HG03354 (cell line): ENCODE results near the gene KATNB1.

Experiments
- ATAC-seq: cut with Tn5 transposase; IDR thresholded peaks from one replicate; pipeline ENCODE4 v1.9.1; 2021; ENCODE audit warnings: mild to moderate bottlenecking; ENCODE audit not compliant: unreplicated experiment, poor library complexity, severe bottlenecking

KATNB1 gene, protein sequence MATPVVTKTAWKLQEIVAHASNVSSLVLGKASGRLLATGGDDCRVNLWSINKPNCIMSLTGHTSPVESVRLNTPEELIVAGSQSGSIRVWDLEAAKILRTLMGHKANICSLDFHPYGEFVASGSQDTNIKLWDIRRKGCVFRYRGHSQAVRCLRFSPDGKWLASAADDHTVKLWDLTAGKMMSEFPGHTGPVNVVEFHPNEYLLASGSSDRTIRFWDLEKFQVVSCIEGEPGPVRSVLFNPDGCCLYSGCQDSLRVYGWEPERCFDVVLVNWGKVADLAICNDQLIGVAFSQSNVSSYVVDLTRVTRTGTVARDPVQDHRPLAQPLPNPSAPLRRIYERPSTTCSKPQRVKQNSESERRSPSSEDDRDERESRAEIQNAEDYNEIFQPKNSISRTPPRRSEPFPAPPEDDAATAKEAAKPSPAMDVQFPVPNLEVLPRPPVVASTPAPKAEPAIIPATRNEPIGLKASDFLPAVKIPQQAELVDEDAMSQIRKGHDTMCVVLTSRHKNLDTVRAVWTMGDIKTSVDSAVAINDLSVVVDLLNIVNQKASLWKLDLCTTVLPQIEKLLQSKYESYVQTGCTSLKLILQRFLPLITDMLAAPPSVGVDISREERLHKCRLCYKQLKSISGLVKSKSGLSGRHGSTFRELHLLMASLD

DNA sequence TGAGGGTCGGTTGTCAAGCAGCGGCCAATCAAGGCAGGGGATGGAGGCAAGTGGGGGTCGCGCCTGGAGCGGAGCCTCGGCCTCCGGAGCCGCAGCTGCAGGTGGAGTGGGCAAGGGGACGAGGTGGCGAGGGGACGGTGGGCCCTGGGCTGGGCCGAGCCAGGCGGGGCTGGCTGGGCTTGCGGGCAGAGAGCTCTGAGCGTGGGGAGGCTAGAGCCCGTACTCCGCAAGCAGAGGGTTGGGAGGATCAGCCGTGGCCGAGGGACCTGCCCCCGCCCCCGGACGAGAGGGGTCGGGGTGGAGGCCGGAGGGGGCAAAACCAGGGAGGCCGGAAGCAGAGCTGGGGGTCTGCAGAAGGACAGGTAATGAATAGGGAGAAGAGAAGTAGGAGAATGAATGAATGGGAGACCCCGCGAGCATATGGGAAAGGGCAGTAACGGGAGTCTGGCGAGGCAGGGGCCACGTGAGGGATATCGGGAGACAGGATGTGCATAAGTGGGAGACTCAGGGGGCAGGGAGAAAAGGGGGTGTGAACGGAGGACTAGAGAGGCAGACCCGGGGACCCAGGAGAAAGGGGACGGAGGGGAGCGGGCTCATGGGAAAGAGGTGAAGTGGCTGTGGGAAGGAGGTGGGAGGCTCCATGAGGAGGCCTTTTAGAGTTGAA lies at the start of gene KATNB1:
Gene KATNB1, plus strand, starts transcription at position 16 of the 664 bp plus-strand sequence. CDS start 1,474 bp downstream, outside the sequence.
- ATAC-seq, result peak; percentile 26

DNA sequence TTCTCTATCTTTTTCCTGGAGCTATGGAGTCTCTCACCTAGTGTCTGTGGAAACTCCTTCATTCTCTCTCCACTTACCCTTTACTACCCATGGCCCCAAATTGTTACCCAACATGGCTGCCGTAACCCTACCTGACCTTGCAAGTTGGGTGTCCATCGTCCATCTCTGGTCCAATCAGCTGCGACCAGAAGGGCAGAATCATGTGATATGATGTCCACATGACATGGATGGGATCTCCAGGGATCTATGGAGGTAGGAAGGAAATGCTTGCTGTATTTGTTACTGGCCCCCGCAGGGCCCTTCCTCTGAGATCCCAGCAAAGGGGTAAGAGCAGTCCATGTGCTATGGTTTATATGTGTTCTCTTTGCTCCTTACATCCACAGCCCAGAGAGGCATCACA lies 49.0 kb upstream of the KATNB1 start:
- ATAC-seq, result no peak

- no peak for ATAC-seq
These were observed 48.1 kb upstream of the KATNB1 start for GRCh38 chr16:57687363-57687929.

DNA sequence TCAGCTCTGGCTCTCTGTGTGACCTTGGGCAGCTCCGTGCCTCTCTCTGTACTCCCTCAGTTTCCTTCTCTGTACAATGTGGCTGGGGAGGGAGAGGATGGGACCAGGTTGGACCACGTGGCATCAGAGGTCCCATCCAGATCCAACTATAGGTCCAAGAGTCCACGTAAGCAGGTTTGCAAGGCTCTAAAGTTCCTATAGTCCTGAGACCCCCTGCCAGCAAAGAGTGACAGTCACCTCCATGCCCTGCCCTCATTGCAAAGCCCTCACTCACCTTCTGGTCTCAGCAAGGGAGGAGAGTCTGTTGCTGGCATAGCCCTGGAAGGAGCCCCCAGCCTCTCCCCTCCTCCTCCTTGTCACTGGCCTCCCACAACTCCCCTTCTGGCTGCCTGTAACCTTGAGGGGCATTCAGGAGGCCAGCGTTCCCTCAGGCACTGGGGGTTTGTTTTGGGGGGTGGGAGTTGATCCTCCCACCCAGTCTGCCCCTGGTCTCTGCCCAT lies 47.0 kb upstream of the KATNB1 start:
- no peak for ATAC-seq

DNA sequence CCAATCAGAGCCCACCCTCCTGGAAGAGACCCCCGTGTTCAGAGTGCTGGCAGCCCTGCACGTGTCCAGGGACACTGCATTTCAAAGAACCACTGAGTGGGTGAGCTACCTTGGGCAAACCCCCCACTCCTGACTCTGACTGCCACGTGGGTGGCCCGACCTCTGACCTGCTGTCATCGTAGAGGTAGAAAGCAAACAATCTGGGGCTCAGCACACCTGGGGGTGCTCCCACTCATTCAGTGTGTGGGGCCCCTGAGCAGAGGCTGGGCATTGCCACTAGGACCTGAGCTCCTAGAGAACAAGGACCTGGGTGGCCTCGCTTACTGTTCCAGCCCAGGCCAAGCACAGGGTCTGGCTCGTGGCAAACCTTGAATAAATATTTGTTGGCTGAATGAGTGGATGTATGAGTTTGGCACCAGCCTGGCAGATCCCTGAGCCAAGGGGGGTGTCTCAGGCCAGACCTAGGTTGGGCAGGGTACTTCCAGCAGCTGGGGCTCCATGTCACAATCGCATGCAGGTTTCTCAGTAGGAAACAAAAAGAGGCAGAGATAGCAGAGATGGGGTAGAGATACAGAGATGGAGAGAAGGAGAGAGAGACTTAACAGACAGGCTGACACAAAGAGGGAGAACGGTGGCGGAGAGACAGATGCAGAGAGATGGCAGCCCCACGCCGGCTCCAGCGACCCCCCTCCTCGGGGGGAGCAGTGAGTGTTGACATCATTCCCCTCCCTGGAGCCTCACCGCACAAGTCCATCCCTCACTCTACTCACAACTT lies 46.4 kb upstream of the KATNB1 start:
- no peak for ATAC-seq

DNA sequence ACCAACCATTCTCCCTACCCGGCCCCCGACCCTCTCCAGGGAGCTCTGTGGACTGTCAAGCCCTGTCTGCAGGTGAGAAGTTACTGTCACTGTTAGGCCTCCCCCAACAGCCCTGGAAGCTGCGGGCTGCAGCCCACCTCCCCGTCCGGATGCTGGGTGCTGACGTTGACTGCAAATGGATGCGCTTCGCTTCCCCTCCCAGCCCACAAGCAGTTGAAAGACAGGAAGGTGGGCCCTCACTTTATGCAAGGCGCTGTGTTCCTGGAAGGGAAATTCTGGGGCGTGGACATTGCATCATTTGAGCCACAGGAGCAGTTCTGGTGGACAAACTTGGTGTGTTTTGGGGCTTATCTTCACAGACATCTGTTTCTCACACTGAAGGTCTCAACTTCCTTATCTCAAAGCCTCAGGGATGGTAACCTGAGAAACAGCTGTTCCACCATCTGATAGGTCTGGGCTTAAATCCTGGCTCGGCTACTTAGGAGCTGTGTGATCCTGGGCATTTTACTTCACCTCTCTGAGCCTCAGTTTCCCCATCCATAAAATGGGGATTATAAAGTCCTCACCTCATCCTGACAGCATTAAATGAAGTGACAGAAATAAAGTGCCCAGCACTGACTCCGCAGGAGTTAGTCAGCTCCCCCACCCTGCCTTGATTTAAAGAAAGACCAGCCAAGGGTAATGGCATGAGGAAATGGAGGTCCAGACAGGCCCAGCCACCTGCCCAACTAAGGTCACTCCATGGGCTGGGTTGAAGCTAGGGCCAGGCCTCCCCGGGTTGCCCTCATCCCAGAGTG lies 45.6 kb upstream of the KATNB1 start:
- ATAC-seq, result peak; percentile 72

DNA sequence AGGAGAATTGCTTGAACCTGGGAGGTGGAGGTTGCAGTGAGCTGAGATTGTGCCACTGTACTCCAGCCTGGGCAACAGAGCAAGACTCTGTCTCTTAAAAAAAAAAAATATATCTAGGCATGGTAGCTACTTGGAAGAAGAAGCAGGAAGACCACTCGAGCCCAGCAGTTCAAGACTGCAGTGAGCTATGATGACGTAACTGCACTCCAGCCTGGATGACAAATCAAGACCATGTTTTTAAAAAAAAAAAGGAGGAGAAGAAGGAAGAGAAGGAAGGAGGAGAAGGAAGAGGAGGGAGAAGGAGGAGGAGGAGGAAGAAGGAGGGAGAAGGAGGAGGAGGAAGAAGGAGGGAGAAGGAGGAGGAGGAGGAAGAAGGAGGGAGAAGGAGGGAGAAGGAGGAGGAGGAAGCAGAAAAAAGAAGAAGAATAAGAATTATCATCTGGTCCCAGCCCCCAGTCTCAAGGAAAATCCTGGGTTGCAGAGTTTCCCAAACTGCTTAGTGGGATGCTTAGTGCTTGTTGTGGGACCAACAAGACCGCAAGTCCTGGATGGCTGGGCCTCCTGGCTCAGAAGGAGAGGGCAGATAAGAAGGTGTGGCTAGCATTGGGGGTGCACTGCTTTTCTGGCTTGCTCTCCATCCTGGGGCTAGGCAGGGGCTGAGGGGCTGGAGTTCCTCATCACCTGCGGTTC lies 44.6 kb upstream of the KATNB1 start:
- no peak for ATAC-seq

- ATAC-seq, result no peak
These were observed 42.9 kb upstream of the KATNB1 start for GRCh38 chr16:57692636-57693035.

- no peak for ATAC-seq
These were observed 42.0 kb upstream of the KATNB1 start for GRCh38 chr16:57693550-57693949.

DNA sequence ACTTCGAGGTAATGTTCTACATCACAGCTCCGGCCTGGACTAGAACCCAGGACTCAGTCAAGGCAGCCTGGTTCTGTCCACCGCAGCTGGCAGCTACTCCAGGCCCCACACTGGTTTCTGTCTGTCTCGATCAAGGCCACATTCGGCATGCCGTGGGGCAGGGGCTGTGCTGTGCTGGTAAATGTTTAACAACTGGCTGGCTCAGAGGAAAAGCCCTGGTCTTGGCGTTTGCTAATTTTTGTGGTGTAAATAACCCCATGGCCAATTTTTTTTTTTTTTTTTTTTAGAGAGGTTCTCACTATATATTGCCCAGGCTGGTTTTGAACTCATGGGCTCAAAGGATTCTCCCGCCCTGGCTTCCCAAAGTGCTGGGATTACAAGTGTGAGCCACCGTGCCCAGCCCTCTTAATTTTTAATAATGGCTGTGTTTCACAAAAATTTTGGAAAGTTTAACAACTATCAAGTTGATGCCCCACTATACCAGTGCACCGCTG lies 41.3 kb upstream of the KATNB1 start:
- ATAC-seq, result no peak

- no peak for ATAC-seq
These were observed 40.6 kb upstream of the KATNB1 start, which contains the start of gene DRC7 for GRCh38 chr16:57694725-57695679. Gene DRC7 (plus strand): TSS chr16:57694806. CDS start chr16:57697950, 3,144 bp downstream.

GRCh38 chr16:57695680-57696069 lies 39.9 kb upstream of the KATNB1 start:
- ATAC-seq, result no peak

GRCh38 chr16:57696240-57696639 lies 39.3 kb upstream of the KATNB1 start:
- no peak for ATAC-seq

GRCh38 chr16:57697896-57698537 lies 37.6 kb upstream of the KATNB1 start:
- ATAC-seq, result no peak

DNA sequence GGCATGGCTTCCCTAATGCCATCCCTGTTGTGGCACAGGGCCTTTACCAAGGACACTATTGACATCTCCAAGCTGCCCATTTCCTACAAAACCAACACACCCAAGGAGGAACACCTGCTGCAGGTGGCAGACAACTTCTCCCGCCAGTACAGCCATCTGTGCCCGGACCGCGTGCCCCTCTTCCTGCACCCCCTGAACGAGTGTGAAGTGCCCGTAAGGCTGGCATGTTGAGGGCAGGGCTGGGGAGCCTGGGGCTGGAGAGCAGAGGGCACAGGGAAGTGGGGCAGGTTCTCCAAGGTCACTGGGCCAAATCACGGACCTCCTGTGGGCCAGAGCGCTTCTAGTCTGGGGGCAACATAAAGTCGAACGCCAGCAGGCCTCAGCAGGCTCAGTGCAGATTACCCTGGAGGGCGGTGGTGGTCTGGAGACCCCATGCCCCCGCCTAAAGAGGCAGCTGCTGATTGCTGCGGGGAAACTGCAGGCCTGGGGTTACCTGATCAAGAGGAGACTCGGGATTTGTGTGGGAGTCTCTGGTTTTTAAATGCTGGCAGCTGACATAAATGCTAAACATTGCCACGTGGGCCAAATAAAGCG lies 36.7 kb upstream of the KATNB1 start:
- no peak for ATAC-seq

- ATAC-seq, result no peak
These were observed 36.1 kb upstream of the KATNB1 start for GRCh38 chr16:57699481-57699880.
